Daoy (cell line): ENCODE results near the gene RAPGEF5. TPM values are rescaled to one million over a fixed set of nuclear protein-coding genes. Genes with fewer than 3 reads are reported as not detected.

Experiments
- DNase-seq: peaks from one replicate; pipeline ENCODE4 v3.0.0-alpha.2; 2015; ENCODE audit warnings: low read depth
- total RNA-seq: library from RNA; depleted of rRNA; stranded (reverse); fragments of >200 nt; shearing (Covaris generic); gene quantifications from 2 replicates; pipeline ENCODE4 v1.2.3, GENCODE V29; 2014

The RAPGEF5 gene
- total RNA-seq, 1 experiment from 2014 or later = 1.8 TPM

DNA sequence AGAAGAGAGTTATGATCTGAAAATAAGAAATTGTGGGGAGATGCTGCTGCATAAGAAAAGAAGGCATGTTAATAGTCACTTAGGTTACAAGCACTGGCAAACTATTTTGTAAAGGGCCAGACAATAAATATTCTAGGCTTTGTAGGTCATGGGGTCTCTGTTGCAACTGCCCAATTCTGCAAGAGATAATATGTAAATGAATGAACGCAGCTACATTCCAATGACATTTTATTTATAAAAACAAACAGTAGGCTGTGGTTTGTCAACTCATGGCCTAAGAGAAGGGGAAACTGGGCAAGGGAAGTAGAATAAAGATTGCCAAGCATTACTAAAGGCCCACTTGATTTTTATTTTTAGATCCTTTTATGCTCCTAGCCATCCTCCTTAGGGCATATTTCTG, 133.1 kb downstream of the RAPGEF5 start:
- no peak for DNase-seq

DNA sequence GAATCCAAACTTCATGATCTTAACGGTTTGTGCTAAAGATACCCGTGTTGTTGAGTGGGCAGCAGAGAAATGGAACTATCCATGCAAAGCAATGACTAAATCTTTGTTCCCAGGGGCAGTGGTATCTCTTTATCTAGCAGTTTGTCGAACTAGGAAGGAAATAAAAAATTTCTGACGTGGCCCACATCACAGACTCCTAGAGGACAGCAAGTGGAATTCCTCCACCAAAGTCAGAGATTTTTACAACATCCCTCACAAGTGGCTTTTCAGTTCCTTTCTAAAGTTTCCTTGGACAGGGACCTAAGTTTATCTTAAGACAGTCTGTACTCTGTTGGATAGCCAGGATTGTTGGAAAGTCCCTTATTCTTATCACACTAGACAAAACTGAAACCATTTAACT, 136.0 kb downstream of the RAPGEF5 start:
- DNase-seq = no peak

DNA sequence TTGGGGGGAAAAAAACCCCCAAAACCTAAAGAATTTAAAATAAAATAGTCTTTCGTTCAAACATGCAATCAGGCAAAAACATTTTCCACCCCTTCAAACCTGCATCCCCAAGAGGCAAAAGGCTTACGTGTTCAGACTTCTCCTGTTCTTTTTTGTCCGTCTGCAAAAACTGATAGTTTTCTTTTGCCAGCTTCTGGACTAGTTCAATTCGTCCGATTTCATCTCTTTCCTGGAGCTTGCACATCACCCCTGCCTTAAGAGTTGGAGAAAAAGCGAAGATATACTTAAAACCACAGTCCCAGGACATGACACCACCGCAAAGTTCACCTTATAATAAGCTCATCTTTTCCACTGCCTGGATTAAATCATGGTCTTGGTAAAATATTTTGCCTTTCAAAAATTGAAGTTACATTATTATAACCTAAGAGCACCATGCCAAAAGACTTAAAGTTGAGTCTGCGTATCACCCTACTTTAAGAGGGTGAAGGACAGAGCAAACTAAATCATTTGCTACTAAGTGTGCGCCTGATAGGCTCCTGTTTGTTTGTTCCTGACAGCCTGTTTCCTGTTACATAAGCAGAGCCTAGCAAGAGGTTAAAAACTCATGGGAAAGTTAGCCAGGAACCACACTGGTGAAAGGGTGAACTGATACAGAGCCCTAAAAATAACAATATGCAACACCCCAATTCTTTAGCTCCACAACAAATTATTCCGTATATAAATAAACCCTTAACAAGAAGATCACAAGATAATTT, 137.0 kb downstream of the RAPGEF5 start:
- no peak for DNase-seq

DNA sequence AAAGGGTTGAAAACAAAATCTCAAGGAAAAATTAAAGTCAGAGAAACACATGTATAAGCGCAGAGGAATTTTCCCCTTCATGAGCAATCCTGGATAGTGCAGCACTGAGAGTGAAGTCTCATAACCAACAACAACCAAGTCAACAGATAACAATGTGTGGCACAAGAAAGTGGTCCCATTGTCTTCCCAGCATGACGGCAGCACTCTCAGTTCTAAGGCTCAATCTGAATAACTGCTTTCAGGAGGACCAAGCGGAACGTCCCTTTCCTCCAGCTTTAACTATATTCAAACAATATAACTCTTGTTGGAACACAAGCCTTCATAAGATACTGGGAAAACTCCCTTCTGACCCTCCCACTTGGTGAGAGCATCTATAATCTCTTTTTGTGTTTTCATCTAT, 137.9 kb downstream of the RAPGEF5 start:
- no peak for DNase-seq

DNA sequence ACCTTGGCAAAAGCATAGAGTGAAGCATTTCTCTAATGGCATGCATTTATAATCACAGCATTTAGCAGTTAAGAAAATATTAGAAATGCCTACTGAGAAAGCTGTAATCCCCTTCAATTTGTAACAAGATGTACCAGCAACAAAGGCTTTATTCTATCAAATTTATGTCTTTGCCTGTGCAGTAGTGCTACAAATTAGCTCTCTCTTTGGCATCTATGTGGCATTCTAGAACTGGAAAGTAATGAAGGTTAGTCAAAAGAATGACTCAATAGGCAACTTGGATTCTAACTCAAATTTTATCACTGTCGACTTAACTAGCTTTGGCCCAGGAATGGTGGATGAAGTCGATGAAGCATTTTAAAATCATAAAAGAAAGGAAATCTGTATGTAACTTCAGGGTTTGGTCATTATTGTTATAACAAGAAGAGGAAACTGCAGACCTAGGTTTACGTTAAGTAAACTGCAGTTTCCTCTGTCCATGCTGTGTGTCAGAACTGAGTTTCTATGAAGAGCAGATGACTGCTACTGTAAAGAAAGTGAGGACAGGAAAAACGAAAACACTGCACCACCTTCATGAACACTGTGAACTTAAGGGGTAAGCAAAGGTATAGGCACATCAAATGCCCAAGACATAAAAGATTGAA, 140.0 kb downstream of the RAPGEF5 start:
- DNase-seq = no peak

DNA sequence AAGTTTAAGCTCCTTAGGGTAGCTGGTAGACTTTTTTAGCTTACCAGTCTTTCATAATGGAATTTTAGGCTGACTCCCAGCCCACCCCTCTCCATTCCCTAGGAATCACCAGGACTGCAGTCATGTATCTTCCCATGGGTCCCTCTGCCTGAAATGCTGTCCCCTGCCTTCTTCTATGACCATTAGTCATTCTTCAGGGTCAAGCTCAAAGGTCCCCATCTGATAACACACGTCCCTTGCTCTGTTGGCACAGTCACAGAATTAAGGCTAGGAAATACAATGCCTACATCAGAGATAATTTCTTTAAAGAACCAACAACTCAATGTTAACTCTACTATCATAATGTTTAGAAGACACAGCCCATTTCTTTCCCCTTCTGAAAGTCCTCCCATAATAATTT, 140.6 kb downstream of the RAPGEF5 start:
- no peak for DNase-seq

DNA sequence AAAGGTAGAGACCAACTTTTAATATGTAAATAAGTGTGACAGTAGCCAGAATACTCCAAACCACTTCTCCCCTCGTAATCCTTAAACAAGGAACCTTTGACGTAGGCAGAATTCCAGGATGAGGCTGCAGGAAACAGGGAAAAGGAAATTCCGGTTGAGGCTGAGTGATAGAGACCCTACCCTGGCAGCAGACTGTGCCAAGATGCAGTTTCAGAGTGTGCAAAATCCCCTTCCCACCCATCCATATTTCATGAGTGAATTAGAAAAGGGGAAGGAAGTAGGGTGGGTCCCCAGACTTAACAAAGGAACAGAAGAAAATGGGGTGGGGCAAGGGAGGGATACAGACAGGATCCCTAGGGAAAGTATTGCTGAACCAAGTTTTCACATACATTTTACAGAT, 143.0 kb downstream of the RAPGEF5 start:
- DNase-seq = no peak

DNA sequence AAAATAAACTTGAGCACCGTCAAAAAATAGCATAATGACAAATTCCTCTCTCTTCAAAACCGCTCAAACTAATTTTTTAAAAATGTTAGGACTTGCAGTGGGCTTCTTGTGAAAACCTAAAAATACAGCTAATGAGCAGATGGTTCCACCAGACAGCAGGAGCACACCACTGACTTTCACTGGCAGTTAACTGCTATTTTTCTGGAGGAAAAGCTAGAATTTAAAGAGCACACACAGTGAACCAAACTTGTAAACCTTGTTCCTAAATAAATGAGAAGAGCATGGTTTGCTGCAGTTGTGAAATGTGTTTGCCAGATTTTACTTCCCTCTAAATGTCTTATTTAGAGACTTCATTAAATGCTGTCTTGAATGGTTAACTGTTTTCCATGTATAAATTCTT, 143.9 kb downstream of the RAPGEF5 start:
- no peak for DNase-seq

DNA sequence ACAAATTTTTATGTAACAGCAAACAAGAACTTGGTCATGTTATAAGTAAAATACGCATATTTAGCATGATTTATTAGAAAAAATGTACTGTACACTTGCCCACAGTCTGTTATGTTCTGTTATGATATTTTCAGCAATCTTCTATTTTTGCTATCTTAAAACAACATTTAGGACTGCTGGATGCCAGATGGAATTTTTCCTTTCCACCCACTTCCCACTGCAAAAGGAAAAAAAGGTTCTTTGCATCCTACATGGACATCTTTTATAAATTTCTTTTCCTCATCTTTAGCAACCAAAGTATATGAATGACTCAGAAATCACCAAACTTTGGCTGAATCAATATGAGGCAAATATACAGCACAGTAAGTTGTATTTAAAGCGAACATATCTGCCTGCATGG, 146.0 kb downstream of the RAPGEF5 start:
- no peak for DNase-seq

DNA sequence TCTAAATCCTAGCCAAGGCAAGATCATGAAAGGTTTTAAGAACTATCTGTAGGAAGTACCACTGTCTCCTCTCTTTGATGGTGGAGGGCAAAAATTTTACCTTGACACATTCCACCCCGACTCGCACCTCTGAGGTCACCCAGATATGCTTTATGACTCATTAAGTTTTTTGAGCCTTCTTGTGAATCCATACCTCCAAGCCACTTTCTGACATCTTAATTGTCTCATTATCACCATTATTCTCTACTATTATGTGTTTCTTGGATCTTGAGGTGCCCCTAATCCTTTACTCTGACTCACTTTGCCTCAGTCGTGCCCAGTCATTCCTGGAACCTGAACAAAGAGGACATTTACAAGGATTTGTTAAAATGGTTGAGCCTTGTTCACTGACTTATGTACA, 146.6 kb downstream of the RAPGEF5 start:
- DNase-seq = peak; percentile 23

DNA sequence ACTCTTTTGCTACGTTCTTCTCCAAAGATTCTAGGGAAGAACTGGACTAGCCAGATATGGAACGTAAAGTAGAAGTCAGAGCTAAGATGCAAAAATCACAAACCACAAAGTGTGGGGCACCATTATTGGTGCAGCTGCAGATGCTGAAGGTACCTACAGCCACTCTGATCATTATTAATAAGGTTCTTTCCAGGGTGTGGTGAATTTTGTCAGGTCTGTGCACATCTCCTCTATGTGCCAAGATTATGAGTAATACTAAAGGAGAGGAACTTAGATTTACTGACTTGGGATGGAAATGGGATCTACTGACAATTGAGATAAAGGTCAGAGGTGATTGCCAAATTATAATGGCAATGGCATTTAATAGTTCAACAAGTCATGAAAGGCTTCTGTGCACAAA, 148.2 kb downstream of the RAPGEF5 start:
- no peak for DNase-seq

DNA sequence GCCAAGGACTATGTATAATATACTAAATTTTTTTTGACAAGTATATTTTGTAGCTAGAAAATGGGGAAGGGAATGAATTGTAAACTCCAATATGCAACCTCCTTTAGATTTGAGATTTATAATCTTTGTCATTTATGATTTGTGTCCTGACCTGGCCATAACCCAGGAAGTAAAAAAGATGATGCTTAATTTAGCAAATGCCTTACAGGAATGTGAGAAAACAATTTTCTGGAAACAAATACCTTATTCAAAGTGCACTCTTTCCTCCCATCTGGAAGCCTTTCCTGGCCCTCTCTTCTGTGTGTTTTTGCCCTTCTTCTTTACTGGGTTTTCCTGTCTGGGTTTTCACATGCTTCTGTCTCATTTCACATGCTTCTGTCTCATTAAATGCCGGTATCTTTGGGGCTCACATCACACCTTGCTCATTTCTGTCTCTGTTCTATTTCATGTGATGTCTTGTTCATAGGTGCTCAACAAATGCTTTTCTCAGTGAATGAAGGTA, 149.2 kb downstream of the RAPGEF5 start:
- DNase-seq = no peak

DNA sequence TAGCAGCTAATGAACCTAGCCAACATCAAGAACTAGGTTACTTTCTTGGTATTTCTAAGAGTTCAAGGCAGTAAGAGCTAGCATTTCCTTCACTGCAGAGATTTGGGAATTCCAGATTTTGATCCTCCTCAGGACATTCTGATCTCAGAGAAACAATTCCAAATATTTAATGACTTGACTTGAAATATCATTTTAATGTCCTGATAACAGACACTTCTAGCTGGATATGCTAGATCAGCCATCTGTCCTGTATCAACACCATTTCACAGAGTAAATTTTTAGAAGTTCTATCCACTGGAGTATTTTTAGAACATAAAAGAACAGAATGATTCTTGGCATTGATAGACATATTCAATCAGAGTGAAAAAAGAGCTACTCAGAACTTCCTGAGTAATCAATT, 151.3 kb downstream of the RAPGEF5 start:
- DNase-seq = no peak

DNA sequence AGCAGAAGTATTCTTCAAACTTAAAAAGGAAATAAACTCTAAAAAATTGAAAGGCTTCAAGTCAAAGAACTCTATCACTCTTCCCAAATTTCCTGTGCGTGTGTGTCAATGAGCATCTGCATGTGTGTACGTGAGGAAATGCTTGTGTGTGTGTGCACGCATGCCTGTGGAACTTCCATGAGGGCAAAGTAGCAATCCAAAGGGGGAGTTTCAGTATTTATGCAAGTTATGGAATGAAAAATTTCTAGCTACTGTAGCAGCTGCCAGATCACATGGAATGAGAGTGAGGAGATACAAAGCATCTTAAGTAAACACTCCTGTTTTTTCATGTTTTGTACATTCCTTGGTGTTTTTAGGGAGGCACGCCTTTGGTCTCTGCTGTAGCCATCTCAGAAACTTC, 152.6 kb downstream of the RAPGEF5 start:
- no peak for DNase-seq

DNA sequence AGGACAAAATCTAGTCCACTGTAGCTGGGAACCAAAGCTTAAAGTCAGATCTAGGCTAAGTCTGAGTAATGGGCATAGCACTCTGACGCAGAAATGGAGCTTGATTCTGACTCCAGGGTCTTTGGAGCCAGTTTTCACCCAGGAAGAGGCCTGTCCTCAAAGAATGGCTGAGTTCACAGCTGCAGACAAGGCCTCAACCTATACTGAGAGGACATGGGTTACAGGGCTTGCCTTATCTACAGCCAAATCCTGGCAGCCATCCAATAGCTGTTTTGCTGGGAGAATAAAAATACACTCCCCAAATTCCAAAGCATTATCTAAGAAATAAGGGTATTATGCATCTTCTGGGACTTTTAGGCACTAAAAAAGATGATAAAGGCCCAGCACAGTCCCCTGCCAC, 154.8 kb downstream of the RAPGEF5 start:
- DNase-seq = no peak

DNA sequence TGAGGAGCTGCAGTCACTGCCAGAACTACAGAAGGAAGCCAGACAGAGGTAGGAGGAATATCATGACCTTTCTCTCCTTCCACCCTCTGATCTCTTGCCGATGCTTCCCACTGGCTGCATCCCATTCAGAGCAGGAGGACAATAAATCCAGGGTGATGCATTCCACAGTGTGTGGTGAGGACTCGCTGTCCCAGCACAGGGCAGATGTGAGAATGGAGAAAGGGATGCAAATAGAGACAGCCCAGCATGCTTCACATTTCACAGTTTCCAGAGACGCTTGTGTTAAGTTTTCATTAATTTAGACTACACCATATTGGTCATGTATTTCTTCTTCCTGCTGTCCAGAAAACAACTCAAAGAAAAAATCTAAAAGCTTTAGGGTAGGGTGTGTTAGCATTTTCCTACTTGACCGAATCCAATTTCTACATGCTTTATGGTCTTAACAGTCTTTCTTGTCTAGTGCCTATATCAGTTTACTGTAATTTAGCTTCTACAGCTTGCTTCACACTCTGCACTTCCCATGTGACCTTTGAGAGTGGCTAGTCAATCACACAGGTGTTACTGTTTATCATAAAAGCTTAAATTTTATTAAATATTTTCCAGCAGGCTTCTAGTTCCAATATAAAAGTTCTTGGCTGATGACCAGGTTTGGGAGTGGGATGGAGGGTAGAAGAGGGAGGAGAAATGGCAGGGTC, 155.6 kb downstream of the RAPGEF5 start:
- DNase-seq = no peak

DNA sequence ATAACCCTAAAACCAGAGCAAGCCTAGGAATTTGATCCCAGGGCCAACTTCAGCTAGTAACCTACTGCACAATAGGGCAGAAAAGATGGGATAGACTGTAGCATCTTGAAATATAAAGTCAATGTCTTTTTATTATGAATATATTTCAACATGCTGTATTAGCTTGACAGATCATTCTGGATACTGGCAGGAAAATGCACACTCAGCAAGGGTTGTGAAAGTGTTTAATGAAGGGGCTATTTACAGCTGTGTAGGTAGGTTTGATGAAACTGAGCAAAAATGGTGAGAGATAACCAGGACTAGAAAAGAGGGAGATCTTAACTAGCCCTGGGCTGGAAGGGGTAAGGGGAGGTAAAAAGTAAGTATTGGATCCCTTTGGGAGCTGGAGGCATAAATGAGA, 156.2 kb downstream of the RAPGEF5 start:
- no peak for DNase-seq

DNA sequence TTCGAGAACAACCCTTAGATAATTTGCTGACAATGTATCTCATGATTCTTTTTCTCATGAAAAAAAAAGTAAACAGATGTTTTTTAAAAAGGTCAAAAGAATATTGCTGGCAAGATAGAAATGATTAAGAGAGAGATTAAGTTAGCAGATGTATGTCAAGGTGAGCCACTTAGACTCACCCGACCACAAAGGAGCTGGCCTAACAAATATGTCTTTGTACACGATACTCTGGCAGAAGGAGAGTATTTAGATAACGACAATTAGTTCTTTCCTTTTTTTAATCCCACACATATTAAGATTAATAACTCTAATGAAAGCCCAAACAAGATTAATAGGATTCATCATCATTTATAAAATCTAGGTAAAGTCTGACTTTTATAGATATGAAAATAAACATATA, 156.7 kb downstream of the RAPGEF5 start:
- no peak for DNase-seq

DNA sequence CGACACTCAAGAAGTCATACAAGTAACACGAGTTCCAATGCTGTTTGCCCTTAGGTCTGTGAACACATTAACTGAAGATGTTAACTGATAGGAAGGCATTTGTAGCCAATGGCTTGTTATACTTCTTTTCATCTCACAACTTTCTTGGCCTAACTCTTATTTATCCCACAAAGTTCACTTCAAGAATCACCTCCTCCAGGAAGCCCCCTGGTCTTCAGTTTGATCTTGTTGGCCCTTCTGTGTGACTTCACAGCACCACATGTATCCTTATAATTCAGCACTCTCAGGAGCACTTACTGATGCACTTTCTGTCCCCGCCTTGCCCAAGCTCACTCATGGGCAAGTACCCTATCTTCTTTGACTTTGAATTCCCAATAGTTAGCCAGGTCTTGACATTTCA, 159.6 kb downstream of the RAPGEF5 start:
- DNase-seq = no peak

DNA sequence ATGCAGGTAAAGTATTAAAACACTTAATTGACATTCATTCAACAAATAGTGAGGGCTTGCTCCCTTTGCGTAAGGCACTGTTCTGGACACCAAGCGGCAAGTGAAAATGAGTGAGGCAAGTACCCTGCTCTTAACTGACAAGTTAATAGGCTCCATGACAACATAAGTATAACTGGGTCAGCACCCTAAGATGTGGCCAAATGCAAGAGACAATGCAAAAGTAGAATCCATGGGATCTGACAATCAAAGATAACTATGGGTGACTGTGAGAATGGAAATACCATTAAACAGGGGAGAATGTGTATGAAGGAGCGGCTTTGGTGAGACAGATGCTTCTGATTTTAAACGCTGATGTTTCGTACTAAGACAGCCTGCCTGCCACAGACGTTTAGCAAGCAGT, 160.5 kb downstream of the RAPGEF5 start:
- DNase-seq = no peak

DNA sequence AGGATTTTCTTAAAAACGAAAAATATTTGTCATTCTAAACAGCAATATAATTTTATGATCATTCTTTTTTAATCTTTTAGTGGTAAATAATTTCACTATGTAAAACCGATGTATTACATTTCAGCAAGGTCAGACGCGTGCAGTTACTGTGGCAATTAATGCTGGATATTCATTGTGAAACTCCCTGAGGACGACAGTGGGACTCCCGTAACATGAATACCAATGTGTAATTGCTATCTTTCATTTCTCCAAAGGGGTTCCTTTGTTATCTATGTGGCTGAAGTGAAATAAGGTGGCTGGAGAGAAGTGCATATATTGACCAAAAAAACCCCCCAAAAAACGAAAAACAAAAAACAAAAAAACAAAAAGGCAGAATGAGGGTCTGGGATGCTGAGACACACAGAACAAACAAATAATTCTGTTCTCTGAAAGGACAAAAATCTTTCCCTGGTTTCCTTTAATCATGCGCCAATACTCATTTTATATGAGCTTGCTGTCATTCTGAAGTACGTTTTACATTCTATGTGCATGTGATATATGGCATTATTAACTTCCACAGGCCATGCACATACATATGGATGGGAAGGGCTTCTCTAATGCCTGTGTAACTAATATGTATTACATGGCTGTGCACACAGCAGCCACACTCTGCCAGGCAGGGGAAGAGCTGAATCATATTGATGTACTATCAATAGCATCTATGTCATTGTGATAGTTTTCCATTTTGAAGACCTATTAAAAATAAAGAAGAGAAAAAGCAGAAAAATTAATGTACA, 161.4 kb downstream of the RAPGEF5 start:
- no peak for DNase-seq

DNA sequence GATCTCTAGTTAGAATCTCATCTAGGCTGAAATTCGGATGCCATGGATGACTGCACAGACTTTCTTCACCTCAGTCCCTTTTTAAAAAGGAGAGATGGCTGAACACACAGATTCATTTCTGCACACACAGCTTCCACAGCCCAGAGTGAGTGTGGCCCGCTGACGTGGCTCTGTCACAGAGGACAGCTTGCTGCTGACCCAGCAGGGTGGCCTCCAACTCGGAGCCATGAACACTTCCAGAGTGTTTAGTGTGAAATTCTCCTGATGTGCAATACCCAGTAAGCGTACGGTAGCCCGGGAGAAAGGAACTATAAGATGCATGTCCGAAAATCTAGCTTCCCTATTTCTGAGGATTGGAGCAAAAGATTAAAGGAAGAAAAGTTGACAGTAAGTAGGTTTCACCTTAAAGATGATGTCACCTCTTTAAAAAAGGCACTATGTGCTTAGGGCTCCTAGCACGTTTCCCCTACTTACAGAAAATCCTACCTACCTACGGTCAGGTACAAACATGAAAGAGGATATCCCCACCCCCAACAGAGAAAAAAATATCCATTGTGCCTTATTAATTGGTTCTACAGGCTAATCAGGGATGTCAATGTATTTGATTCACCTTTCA, 162.2 kb downstream of the RAPGEF5 start:
- DNase-seq = no peak
